ENCODE data around the gene RABGAP1L.

The RABGAP1L gene

DNA sequence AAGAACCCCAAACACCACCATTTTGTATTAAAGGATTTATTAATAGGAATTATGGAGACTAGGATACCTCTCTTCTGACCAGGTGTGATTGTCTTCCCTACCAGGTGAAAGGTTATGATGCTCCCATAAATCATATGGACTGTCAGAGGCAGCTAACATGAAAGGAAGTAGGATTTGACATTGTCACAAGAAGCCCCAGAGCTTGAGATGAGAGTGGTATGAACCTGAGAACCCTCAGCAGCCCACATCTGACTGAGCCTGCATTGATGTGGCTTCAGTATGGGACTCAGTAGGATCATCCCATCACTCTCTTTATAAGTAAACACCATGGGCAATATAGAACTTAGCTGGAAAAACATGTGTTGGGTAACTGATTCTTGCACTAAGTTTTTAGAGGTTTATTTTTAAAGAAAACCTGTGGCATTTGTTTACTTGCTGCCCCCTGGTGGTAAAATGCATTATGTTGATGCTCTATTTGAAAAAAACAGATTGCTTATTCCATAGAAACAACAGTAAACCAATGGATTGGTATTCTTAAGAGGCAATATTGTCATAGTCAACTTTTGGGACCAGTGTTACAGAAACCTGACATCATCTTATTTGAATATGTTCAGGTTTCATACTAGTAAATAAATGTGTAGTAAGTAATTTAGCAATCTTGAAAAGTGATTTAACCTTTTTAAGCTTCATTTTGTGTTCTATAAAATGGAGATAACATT is 823.8 kb downstream of the RABGAP1L start:
- TF ChIP-seq CTCF (conservative IDR thresholded peaks at IDR 0.05), result peak; percentile 80
- TF ChIP-seq ZFX (IDR thresholded peaks at IDR 0.05), result no peak
- H3K27ac ChIP-seq, result no peak overlapping the region

- TF ChIP-seq ZFX (IDR thresholded peaks at IDR 0.05), result no peak
- no peak for TF ChIP-seq CTCF (conservative IDR thresholded peaks at IDR 0.05)
- H3K27ac ChIP-seq, result no peak overlapping the region
Measured at GRCh38 chr1:174984952-174985351, 825.6 kb downstream of the RABGAP1L start.

DNA sequence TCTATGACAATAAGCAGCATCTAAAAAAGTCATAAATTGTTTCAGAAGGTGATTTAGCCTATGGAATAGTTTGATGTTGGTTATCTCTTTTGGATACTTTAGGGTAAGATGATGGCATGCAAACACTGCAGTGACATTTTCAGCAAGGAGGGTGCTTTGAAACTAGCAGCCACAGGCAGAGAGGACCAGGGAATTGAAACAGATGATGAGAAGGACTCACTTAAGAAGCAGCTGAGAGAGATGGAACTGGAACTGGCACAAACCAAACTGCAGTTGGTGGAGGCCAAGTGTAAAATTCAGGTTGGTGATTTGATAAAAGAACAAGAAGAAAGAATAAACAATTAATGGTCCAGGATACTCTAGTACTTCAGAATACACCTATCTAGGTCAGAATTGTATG is 829.2 kb downstream of the RABGAP1L start:
- TF ChIP-seq CTCF (conservative IDR thresholded peaks at IDR 0.05), result no peak
- TF ChIP-seq ZFX (IDR thresholded peaks at IDR 0.05), result no peak

GRCh38 chr1:174988986-174989385 is 829.7 kb downstream of the RABGAP1L start:
- H3K27ac ChIP-seq, result no peak overlapping the region
- no peak for TF ChIP-seq CTCF (conservative IDR thresholded peaks at IDR 0.05)
- TF ChIP-seq ZFX (IDR thresholded peaks at IDR 0.05), result no peak

More for the DNA sequence above, 829.2 kb downstream of the RABGAP1L start:
- no peak overlapping the region for H3K27ac ChIP-seq

DNA sequence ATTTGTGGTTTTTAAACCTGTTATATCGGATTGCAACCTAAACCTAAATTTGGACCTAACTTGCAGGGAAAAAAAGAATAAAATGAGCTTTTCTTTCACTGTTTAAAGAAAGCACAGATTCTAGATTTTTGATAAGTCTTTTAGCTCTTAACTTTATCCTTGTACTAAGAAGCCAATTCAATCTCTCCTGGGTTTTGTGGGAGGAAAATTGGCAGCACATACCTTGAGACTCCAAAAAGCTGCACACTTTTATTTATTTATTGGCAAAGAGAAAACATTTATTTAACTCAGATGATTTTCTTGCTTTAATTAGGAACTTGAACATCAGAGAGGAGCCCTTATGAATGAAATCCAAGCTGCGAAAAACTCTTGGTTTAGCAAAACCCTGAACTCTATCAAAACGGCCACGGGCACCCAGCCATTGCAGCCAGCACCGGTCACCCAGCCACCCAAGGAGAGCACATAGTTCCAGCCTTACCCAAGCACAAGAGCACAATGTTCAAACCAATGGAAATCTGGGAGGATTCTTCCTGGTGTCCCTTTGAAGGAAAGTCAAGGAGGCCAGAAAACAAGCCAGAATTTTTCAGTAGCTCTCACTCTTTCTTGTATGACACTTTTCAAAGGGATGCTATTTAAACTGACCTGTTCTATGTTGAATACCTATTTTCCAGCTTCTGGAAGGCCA is 830.4 kb downstream of the RABGAP1L start:
- TF ChIP-seq CTCF (conservative IDR thresholded peaks at IDR 0.05) (no peak), ZFX (IDR thresholded peaks at IDR 0.05) (no peak)
- no peak overlapping the region for H3K27ac ChIP-seq

DNA sequence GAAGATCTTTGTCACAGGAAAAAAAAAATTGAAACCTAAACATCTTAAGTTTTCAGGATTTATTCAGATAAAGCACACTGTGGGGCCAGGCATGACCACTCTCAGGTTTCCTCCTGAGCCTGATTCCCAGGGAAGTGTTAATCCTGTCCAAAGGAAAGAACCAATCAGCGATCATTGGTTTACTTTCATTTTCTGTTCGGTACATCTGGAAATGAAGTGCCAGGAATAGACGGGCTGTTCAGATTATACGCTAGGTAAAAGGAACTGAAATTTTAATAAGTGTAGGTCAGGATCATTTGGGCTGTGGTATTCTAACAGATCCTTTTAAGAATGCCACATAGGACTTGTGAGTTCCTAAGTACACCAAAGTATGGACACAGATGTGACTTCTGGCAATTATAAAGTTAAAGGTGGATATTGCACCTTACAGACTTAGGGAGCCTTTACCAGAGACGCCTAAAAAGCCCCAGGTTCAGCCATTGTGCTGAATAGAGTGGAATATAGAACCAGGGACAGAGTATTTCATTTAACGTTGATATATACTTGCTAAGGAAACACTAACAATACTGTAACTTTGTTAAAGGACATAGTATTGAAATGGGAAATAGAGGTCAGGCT is 831.2 kb downstream of the RABGAP1L start:
- TF ChIP-seq ZFX (IDR thresholded peaks at IDR 0.05) (no peak), CTCF (conservative IDR thresholded peaks at IDR 0.05) (no peak)
- H3K27ac ChIP-seq, result no peak overlapping the region

- TF ChIP-seq ZFX (IDR thresholded peaks at IDR 0.05) (no peak), CTCF (conservative IDR thresholded peaks at IDR 0.05) (no peak)
- no peak overlapping the region for H3K27ac ChIP-seq
Measured at GRCh38 chr1:174991473-174991872, 832.2 kb downstream of the RABGAP1L start.

Measured in C4-2B (cell line).